Activated CD4-positive, alpha-beta T cell treated with anti-CD3 and anti-CD28 coated beads for 24 hours (primary cell): ENCODE data around the gene CDC123.
"Not testable (repeated sequence)": the region's sequence is repeated elsewhere in the genome, so short reads cannot be mapped to it uniquely, and the experiment has no call there.

Source experiments
- DNase-seq, 2 donors: peaks; one replicate each; pipeline ENCODE4 v3.0.0-alpha.2; 2020; ENCODE audit warnings: low read depth in 2 of 2

Gene CDC123

GRCh38 chr10:12235116-12235694, 39.2 kb downstream of the CDC123 start:
- DNase-seq, result no peak

- DNase-seq, result no peak
Observed at GRCh38 chr10:12235796-12236195, 39.8 kb downstream of the CDC123 start.

DNA sequence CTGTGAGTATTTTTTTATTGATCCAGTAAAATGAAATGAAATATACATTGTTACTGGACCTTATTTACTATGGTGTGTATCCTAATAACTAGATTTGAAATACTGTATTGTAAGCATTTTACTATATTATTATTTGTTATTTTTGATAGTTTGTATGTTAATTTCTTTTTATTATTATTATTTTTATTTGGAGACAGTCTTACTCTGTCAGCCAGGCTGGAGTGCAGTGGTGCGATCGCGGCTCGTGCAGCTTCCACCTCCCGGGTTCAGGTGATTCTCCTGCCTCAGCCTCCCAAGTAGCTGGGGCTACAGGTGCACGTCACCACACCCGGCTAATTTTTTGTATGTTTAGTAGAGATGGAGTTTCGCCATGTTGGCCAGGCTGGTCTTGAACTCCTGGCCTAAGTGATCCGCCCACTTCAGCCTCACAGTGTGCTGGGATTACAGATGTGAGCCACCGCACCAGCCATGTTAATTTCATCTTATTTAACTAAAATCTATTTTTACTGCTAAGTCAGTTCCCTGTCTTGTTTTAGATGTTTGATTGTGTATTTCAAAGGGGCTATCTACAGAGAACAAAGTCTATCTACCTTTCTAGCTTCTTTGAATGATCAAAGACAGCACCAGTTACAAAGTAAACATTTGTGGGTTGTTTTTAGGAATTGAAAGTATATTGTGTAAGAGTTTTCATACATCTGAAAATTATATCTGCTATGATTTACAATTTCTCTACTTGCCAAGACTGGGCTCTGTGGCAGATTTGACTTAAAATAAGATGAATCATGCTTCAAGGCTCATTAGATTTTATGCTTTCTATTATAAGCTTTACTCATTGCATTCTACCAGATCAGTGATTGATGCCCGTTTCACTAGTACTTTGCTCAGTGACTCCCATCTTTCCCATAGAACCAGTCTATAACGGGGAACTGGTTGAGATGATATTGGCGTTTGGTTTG, 41.6 kb downstream of the CDC123 start:
- DNase-seq, result no peak

GRCh38 chr10:12238821-12239220, 42.8 kb downstream of the CDC123 start:
- DNase-seq, result no peak

GRCh38 chr10:12241810-12242529, 46.0 kb downstream of the CDC123 start:
- peak; percentile 33 to 35 for DNase-seq

- DNase-seq, result no peak
Observed at GRCh38 chr10:12243864-12244620, 48.1 kb downstream of the CDC123 start.

DNA sequence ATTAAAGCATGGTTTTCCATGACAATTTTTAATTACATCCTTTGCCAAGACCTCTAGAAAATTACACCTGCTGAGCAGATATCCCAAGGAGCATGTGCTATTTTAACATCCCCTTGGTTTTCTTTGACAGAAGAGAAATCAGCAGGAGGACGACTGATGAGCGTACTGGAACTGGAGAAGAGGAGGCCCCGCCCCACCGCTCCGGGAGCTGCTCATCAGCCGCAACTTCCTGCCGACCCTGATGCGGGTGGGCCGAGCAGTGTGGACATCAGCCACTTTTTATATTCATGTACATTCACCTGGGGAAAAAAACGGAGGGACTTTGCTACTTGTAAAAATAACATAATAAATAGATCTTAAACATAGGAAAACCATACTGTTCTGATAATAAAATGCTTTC, 54.2 kb downstream of the CDC123 start:
- DNase-seq, result no peak

GRCh38 chr10:12250702-12251101, 54.7 kb downstream of the CDC123 start:
- DNase-seq, result not testable (repeated sequence)

GRCh38 chr10:12251581-12251980, 55.6 kb downstream of the CDC123 start:
- no peak for DNase-seq

DNA sequence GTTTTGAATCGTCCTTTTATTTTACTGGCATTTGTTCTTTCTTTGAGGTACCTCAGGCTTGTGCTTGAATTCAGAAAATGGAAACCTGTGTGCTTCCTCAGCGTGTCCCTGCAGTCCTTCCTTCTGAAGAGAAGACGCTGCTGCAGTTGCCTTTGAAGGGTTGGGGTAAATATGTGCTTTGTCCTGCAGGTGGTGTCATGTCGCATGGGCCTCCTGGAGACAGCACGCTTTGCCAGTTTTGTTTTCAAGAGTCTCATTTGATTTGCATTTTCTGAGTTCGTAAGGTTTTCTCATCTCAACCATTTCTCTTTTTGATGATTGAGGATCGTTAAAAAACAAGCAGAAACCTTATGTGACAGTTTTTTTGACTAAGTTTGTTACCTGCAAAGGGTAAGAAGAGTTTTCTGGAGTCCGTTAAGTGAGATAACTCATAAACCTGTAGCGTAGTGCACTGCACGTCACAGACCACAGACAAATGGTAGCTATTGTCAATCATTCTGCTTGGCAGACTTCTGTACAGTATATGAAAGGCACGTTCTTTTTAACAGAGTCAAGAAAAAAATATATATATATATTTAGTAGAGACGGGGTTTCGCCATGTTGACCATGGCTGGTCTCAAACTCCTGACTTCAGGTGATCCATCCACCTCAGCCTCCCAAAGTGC, 57.0 kb downstream of the CDC123 start:
- no peak for DNase-seq

GRCh38 chr10:12255048-12255447, 59.1 kb downstream of the CDC123 start:
- DNase-seq, result no peak

GRCh38 chr10:12259988-12260387, 64.0 kb downstream of the CDC123 start:
- no peak for DNase-seq

DNA sequence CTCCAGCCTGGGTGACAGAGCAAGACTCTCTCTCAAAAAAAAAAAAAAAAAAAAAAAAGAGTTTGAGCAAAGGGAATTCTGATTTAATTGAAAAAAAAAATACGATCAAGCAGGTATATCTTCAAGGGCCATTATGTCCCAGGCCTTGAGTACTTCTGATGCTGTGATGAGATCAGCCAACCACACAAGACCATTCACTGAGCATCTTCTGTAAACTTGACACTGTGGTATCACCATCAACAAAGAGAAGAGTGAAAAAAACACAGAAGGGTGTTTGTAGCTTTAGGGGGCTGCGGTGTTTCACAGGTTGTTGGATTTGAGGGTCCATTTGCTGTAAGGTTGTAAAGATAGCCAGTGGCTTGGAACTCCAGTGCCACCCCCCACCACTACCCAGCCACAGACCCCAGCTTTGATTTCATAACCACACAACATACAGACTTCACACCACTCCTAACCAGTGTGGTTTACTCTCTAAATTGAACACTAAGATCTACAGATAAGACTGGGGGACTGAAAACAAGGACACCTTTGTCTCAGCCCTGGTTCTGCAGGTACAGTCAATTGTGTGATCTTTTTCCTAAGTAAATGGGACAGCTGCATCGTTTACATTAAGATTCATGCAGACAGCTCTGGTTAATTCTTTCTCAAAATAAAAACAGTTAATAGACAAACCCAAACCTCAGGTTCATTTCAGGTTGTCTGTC, 66.4 kb downstream of the CDC123 start:
- no peak for DNase-seq

GRCh38 chr10:12264204-12264940, 68.4 kb downstream of the CDC123 start:
- peak; percentile 61 to 65 for DNase-seq

DNA sequence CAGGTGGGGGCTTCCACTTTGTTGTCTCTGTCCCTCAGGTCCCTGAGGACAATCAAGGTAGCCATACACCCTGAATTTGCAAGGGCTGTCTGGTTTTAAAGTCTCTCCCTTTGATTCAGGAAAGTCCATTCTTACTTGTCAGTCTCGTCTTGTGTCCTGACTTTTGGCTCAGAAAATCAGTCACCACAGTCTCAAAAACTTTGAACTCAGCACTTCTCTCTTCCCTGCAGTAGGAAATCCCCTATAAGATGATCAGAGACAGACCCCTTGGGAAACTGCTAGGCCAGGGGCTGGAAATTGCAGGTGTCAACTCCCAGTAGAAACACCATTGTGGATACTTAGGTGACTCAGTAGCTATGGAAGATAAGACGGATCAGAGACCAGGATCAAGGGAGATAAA, 73.1 kb downstream of the CDC123 start:
- DNase-seq, result no peak

GRCh38 chr10:12271210-12271540, 75.2 kb downstream of the CDC123 start:
- DNase-seq, result no peak

DNA sequence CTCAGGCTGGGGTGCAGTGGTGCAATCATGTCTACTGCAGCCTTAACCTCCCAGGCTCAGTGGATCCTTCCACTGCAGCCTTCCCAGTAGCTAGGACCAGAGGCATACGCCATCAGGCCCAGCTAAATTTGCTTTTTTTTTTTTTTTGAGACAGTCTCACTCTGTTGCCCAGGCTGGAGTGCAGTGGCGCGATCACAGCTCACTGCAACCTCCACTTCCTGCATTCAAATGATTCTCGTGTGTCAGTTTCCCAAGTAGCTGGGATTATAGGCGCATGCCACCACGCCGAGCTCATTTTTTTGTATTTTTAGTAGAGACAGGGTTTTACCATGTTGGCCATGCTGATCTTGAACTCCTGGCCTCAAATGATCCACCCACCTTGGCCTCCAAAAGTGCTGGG, 81.9 kb downstream of the CDC123 start:
- DNase-seq, result not testable (repeated sequence)

DNA sequence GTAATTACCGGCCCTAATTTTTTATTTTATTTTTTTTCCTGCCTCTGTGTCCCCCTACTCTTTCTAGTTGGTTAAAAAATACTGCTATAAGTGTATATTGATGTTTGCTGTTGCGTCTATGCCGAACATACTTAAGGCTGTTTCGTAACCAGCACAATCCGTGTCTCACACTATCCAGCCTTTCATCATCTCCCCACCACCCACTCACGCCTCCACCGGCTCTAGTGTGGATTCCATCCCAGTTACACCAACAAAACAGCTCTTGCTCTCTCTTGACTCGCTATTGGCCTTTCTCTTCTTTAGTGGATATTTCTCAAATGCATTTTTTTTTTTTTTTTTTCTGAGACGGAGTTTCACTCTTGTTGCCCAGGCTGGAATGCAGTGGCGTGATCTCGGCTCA, 83.3 kb downstream of the CDC123 start:
- DNase-seq, result no peak

DNA sequence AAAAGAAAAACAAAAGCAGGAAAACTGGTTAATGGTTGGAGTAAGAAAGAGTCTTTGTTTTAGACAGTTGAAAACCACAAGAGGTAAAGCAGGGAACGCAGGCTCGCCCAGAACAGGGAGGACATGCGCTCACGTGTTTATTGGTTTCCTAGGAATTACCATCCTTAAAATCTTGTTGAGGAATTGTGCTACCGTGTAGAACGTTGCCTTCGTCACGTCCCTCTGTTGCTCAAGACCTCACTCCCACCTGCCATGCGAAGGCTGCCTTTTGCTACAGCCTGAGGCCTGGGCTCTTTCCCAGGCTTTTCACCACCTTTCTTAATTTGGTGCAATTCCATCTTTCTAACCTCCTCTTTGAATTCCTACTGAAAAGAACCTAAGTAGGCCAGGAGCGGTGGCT, 91.8 kb downstream of the CDC123 start:
- no peak for DNase-seq

GRCh38 chr10:12297784-12298183, 101.8 kb downstream of the CDC123 start:
- not testable (repeated sequence) for DNase-seq
